HFF-Myc (cell line): ENCODE results near the gene NR6A1.

ENCODE experiments used
- DNase-seq: peaks from one replicate; pipeline ENCODE4 v3.0.0-alpha.2; 2011; ENCODE audit warnings: low read depth; ENCODE audit errors: extremely low read depth
- H3K4me3 ChIP-seq: replicated peaks from 2 replicates; pipeline ENCODE4 v1.5.1; 2011; ENCODE audit warnings: low read depth, mild to moderate bottlenecking, control low read depth, low read length
- TF ChIP-seq, protein P1 (sequence below): IDR thresholded peaks from 2 replicates; pipeline ENCODE4 v1.5.1; 2012; ENCODE audit warnings: mild to moderate bottlenecking, low read depth, low read length, control low read depth; ENCODE audit errors: missing control alignments

The NR6A1 gene

GRCh38 chr9:124520206-124520596, 250.9 kb downstream of the NR6A1 start:
- no peak for DNase-seq
- TF ChIP-seq, protein P1, sequence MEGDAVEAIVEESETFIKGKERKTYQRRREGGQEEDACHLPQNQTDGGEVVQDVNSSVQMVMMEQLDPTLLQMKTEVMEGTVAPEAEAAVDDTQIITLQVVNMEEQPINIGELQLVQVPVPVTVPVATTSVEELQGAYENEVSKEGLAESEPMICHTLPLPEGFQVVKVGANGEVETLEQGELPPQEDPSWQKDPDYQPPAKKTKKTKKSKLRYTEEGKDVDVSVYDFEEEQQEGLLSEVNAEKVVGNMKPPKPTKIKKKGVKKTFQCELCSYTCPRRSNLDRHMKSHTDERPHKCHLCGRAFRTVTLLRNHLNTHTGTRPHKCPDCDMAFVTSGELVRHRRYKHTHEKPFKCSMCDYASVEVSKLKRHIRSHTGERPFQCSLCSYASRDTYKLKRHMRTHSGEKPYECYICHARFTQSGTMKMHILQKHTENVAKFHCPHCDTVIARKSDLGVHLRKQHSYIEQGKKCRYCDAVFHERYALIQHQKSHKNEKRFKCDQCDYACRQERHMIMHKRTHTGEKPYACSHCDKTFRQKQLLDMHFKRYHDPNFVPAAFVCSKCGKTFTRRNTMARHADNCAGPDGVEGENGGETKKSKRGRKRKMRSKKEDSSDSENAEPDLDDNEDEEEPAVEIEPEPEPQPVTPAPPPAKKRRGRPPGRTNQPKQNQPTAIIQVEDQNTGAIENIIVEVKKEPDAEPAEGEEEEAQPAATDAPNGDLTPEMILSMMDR, result no peak
- H3K4me3 ChIP-seq, result no peak overlapping the region

DNA sequence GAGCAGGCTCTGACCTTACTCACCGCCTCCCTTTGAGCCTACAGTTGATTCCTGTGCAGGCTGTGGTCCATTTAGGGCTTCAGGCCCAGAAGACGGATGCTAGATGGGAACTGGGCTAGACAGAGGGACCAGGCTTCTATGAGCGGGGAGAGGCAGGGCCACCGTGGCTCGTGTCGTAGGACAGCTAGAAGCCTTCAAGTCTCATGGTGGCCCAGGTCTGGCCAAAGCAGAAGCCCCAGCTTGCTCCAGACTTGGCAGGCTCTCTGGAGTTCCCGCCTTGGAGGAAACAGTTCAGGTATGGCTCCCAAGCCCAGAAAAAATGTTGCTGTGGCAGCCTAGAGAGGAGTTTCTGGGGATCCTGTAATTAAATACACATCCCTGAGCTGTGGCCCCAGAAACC, 253.0 kb downstream of the NR6A1 start:
- DNase-seq, result no peak
- H3K4me3 ChIP-seq, result no peak overlapping the region
- TF ChIP-seq, protein P1, result no peak

- TF ChIP-seq, protein P1, result no peak
- DNase-seq, result no peak
Measured at GRCh38 chr9:124517600-124517999, 253.5 kb downstream of the NR6A1 start.

GRCh38 chr9:124514874-124515273, 256.2 kb downstream of the NR6A1 start:
- H3K4me3 ChIP-seq, result no peak overlapping the region
- TF ChIP-seq, protein P1, result no peak
- no peak for DNase-seq

More at GRCh38 chr9:124517600-124517999, 253.5 kb downstream of the NR6A1 start:
- no peak overlapping the region for H3K4me3 ChIP-seq

DNA sequence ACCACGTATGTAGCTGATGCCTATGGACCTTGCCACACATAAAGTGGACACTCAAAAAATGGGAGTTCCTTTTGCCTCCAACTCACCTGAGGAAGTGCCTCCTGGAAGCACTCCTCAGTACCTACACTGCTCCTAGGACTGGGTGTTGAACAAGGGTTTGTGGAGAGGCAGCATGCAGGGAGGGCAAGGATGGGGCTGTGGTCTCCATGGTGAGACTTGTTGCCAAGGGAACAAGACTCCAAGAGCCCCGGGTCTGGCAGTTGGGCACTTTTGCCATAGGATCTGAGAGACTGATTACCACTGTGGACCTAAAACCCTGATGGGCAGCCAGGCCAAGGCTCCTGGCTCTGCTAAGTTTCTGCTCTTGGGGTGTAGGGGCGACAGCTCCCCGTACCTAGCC, 257.0 kb downstream of the NR6A1 start:
- no peak for DNase-seq
- TF ChIP-seq, protein P1, result no peak

GRCh38 chr9:124513376-124513994, 257.6 kb downstream of the NR6A1 start:
- TF ChIP-seq, protein P1, result no peak
- no peak overlapping the region for H3K4me3 ChIP-seq
- DNase-seq, result no peak

More for the DNA sequence above, 257.0 kb downstream of the NR6A1 start:
- H3K4me3 ChIP-seq, result no peak overlapping the region

GRCh38 chr9:124512806-124513204, 258.3 kb downstream of the NR6A1 start:
- TF ChIP-seq, protein P1, result no peak
- DNase-seq, result no peak
- H3K4me3 ChIP-seq, result no peak overlapping the region
